Inflammatory macrophage treated with lipopolysaccharide for 1 hour (primary cell): ENCODE data around the gene SIGLEC1.

ENCODE experiments used
- DNase-seq, 2 donors: peaks; one replicate each; pipeline ENCODE4 v3.0.0-alpha.2; 2020 to 2022

Gene SIGLEC1

GRCh38 chr20:3712279-3712873 lies at the start of gene SIGLEC1:
TSS of gene SIGLEC1 (minus strand) at chr20:3712600. CDS start at chr20:3707128, 5,472 bp downstream.
- DNase-seq = peak; percentile 98 to 99

- no peak for DNase-seq
These were observed 48.4 kb upstream of the SIGLEC1 start for GRCh38 chr20:3760655-3761348.

- DNase-seq = no peak
These were observed 47.5 kb upstream of the SIGLEC1 start for GRCh38 chr20:3759884-3760283.

- DNase-seq = no peak
These were observed 47.0 kb upstream of the SIGLEC1 start for GRCh38 chr20:3759316-3759823.

GRCh38 chr20:3758566-3758965 lies 46.2 kb upstream of the SIGLEC1 start:
- no peak for DNase-seq

GRCh38 chr20:3757268-3757667 lies 44.9 kb upstream of the SIGLEC1 start:
- DNase-seq = peak; percentile 63 to 84

- DNase-seq = no peak
These were observed 43.5 kb upstream of the SIGLEC1 start for GRCh38 chr20:3755814-3756480.

- no peak for DNase-seq
These were observed 42.9 kb upstream of the SIGLEC1 start for GRCh38 chr20:3755269-3755668.

- DNase-seq = no peak
These were observed 41.9 kb upstream of the SIGLEC1 start for GRCh38 chr20:3754276-3754630.

GRCh38 chr20:3753501-3754275 lies 41.3 kb upstream of the SIGLEC1 start:
- no peak for DNase-seq

GRCh38 chr20:3753098-3753497 lies 40.7 kb upstream of the SIGLEC1 start:
- DNase-seq = peak; percentile 46 to 80

- DNase-seq = no peak
These were observed 40.0 kb upstream of the SIGLEC1 start for GRCh38 chr20:3752386-3752759.

- peak; percentile 67 to 81 for DNase-seq
These were observed 39.4 kb upstream of the SIGLEC1 start for GRCh38 chr20:3751675-3752385.

- DNase-seq = no peak
These were observed 38.9 kb upstream of the SIGLEC1 start for GRCh38 chr20:3751305-3751674.

GRCh38 chr20:3749689-3750531 lies 37.5 kb upstream of the SIGLEC1 start:
- peak in 1 of 2 donors; percentile 44 for DNase-seq

GRCh38 chr20:3749087-3749688 lies 36.8 kb upstream of the SIGLEC1 start:
- DNase-seq = no peak

- DNase-seq = no peak
These were observed 35.7 kb upstream of the SIGLEC1 start for GRCh38 chr20:3748073-3748472.

GRCh38 chr20:3747471-3747870 lies 35.1 kb upstream of the SIGLEC1 start:
- no peak for DNase-seq

GRCh38 chr20:3745686-3746173 lies 33.3 kb upstream of the SIGLEC1 start:
- DNase-seq = no peak

- peak; percentile 75 to 89 for DNase-seq
These were observed 32.6 kb upstream of the SIGLEC1 start for GRCh38 chr20:3744806-3745685.
